Lung (tissue), 12 donors: ENCODE measurements around the gene NGFR. TPM values are rescaled to one million over a fixed set of nuclear protein-coding genes. Genes with fewer than 3 reads are reported as not detected.
A peak's percentile ranks its signal among the peaks of the same experiment; 100 is the strongest.

Experiments used
- ATAC-seq: fragments of 200-7000 bp; cut with Tn5 transposase; one replicate; pipeline ENCODE4 v1.9.1; 2020; ENCODE audit warnings: moderate number of reproducible peaks; ENCODE audit not compliant: insufficient read depth, low FRiP score
- DNase-seq, 3 donors: peaks; one replicate each; pipeline ENCODE4 v3.0.0-alpha.2; 2013 to 2017
- H3K27ac ChIP-seq, 2 donors: one replicate each; pipeline ENCODE4 v1.5.1; 2013; ENCODE audit warnings: mild to moderate bottlenecking in 2 of 2, moderate library complexity in 2 of 2, control low read depth in 1 of 2, inconsistent platforms in 1 of 2, low read depth in 1 of 2, low read length in 1 of 2
- H3K27me3 ChIP-seq, 3 donors: one replicate each; pipeline ENCODE4 v1.5.1; 2013; ENCODE audit warnings: low read length in 2 of 3; ENCODE audit not compliant: control insufficient read depth in 3 of 3, insufficient read depth in 3 of 3
- H3K36me3 ChIP-seq, 4 donors: one replicate each; pipeline ENCODE4 v1.5.1; 2013; ENCODE audit warnings: low read length in 4 of 4, mild to moderate bottlenecking in 1 of 4, moderate library complexity in 1 of 4; ENCODE audit not compliant: control insufficient read depth in 4 of 4, insufficient read depth in 4 of 4
- H3K4me1 ChIP-seq, 5 donors: one replicate each; pipeline ENCODE4 v1.5.1; 2013; ENCODE audit warnings: low read length in 5 of 5, mild to moderate bottlenecking in 2 of 5, moderate library complexity in 1 of 5; ENCODE audit not compliant: control insufficient read depth in 5 of 5, insufficient read depth in 5 of 5
- H3K4me3 ChIP-seq: one replicate; pipeline ENCODE4 v1.5.1; 2013; ENCODE audit warnings: mild to moderate bottlenecking, control low read depth, moderate library complexity
- H3K9ac ChIP-seq, 2 donors: one replicate each; pipeline ENCODE4 v1.5.1; 2013; ENCODE audit warnings: low read length in 2 of 2, control low read depth in 1 of 2; ENCODE audit not compliant: insufficient read depth in 1 of 2
- H3K9me3 ChIP-seq, 4 donors: one replicate each; pipeline ENCODE4 v1.5.1; 2013; ENCODE audit warnings: low read length in 3 of 4, mild to moderate bottlenecking in 1 of 4, moderate library complexity in 1 of 4; ENCODE audit not compliant: control insufficient read depth in 4 of 4, insufficient read depth in 3 of 4
- WGBS, 2 donors: extraction: QIAGEN DNeasy Blood & Tissue Kit; methylation state at CpG; one replicate each; pipeline ENCODE4 v1.1.7; 2013; 5-methylcytosine and 5-hydroxymethylcytosine counted together
- polyA plus RNA-seq, 2 donors: library from polyadenylated mRNA; stranded (reverse); fragments of 200-250 nt; gene quantifications; one replicate each; pipeline ENCODE4 v1.2.1, GENCODE V29; 2013
- total RNA-seq, 2 donors: library from RNA; depleted of rRNA in 1 of 2; stranded (reverse); fragments of >200 nt in 1 of 2; gene quantifications; one replicate each; pipeline ENCODE4 v1.2.1, GENCODE V29; 2014 to 2021
- TF ChIP-seq, protein P1 (sequence below): IDR thresholded peaks from 2 replicates; pipeline ENCODE4 v1.5.1; 2012; ENCODE audit warnings: mild to moderate bottlenecking; ENCODE audit errors: control extremely low read depth, extremely low read depth
- donor health status: control.
- donor health status: control.
- donor health status: Bipolar disorder and iron deficiency.
- donor health status: healthy.
- donor health status: DM: yes; HTN: yes; CAD: no.

NGFR gene
- total and polyA plus RNA-seq, 4 donors, result 1.3 to 4.9 (median 3.2) TPM

DNA sequence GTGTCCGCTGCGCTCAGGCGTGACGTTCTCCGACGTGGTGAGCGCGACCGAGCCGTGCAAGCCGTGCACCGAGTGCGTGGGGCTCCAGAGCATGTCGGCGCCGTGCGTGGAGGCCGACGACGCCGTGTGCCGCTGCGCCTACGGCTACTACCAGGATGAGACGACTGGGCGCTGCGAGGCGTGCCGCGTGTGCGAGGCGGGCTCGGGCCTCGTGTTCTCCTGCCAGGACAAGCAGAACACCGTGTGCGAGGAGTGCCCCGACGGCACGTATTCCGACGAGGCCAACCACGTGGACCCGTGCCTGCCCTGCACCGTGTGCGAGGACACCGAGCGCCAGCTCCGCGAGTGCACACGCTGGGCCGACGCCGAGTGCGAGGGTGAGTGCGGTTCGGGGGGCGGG, 11.2 kb downstream of the NGFR start:
- no peaks in the 10 kb centered on the region for H3K9me3 ChIP-seq
- ATAC-seq, result no peak
- H3K4me3 ChIP-seq, result no peak overlapping the region
- TF ChIP-seq, protein P1, sequence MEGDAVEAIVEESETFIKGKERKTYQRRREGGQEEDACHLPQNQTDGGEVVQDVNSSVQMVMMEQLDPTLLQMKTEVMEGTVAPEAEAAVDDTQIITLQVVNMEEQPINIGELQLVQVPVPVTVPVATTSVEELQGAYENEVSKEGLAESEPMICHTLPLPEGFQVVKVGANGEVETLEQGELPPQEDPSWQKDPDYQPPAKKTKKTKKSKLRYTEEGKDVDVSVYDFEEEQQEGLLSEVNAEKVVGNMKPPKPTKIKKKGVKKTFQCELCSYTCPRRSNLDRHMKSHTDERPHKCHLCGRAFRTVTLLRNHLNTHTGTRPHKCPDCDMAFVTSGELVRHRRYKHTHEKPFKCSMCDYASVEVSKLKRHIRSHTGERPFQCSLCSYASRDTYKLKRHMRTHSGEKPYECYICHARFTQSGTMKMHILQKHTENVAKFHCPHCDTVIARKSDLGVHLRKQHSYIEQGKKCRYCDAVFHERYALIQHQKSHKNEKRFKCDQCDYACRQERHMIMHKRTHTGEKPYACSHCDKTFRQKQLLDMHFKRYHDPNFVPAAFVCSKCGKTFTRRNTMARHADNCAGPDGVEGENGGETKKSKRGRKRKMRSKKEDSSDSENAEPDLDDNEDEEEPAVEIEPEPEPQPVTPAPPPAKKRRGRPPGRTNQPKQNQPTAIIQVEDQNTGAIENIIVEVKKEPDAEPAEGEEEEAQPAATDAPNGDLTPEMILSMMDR, result no peak
- no peak overlapping the region for H3K9ac ChIP-seq
- peaks cover 0 to 21% (median 7%) of the 10 kb centered on the region in 5 donors for H3K4me1 ChIP-seq
- H3K27ac ChIP-seq, result no peak overlapping the region
- no peaks in the 10 kb centered on the region for H3K36me3 ChIP-seq
- H3K27me3 ChIP-seq, result peaks cover 0 to 10% (median 5%) of the 10 kb centered on the region in 3 donors
- WGBS, 2 donors, result 91 to 93% methylated on average over 56 to 57 of the region's 57 CpGs
- DNase-seq, result no peak

DNA sequence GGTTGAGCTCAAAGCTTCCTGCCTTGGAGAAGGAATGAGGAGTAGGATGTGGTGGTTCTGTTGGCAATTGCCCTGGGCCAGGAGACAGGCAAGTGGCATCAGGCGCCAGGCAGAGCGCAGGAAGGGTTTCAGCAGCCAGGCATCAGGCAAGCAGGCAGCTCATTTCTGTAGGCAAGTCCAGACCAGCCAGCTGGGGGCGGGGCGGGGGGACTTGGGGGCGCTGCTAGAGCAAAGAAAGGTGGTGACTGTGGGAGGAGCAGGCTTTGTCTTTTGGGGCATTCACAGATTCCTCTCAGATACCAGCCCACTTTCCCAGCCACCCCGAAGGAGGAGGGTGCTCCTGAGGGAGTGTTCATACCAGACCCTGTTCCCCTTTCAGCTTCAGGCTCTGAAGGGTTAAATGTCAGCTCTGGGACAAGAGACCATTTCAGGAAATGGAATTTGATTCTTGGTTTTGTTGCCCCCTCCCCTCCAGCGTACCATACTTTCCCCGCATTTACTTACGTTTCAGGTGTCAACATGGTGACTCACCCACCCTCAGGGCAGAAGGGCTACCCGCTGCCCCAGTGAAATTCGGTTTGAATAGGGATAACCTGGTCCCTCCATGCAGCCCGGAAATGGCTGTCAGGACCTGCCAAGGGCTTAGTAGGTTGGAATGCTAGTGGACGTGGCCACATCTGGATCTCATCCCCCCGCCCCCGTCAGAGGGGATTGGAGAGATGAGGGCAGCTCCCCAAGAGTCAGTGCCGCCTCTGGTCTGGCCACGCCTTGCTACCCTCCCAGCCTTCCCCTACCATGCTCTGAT, 13.2 kb downstream of the NGFR start:
- Histone ChIP-seq H3K4me3 (no peak overlapping the region), H3K36me3 (no peaks in the 10 kb centered on the region), H3K9me3 (no peaks in the 10 kb centered on the region), H3K27ac (no peak overlapping the region), H3K9ac (no peak overlapping the region), H3K4me1 (peaks cover 0 to 21% (median 7%) of the 10 kb centered on the region in 5 donors), H3K27me3 (peaks cover 0 to 5% (median 3%) of the 10 kb centered on the region in 3 donors)
- ATAC-seq, result no peak
- TF ChIP-seq, protein P1, result no peak
- WGBS, 2 donors, result 33 to 36% methylated on average over 17 of the region's 17 CpGs
- DNase-seq, result peak; percentile 58 to 66 (median 60)

DNA sequence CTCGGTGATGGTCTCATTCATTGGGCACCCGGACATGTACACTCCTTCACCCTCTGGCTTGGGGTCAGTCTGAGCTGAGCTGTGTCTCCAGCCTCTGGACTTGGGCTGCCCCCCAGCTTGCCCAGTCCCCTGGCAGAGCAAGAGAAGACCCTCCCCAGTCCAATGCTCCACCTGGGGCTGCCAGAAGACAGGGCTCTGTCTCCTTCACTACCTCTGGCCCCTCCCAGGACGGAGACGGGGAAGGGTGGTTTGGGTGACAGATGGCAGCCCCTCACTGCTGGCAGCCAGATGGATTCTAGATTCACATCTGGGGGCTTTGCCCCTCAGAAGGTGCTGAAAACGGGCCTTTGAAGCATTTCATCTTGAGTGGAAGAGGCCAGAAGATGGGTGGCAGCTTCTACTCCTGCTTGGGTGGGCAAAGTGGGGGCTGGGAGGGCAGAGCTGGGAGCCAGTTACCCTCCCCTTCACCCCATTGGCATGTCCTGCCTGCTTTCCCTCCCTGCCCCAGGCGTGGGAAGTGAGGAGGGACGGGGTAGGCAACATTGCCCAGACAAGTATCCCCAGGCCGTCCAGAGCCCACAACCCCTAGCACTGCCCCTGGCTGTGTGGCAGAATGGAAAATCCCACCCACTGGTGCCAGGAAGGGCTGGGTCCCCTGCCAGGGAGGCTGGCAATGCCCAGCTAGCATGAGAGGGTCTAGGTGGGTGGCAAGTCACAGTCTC, 13.9 kb downstream of the NGFR start:
- H3K27me3 ChIP-seq, result peaks cover 0 to 5% (median 3%) of the 10 kb centered on the region in 3 donors
- no peaks in the 10 kb centered on the region for H3K9me3 ChIP-seq
- no peak for DNase-seq
- no peak overlapping the region for H3K4me3 ChIP-seq
- peaks cover 0 to 21% (median 7%) of the 10 kb centered on the region in 5 donors for H3K4me1 ChIP-seq
- TF ChIP-seq, protein P1, result no peak
- no peak for ATAC-seq
- H3K27ac ChIP-seq, result no peak overlapping the region
- H3K36me3 ChIP-seq, result no peaks in the 10 kb centered on the region
- 71 to 73% methylated on average over 8 of the region's 8 CpGs for WGBS, 2 donors
- no peak overlapping the region for H3K9ac ChIP-seq
